Astrocyte of the cerebellum (primary cell): Measurements from ENCODE around the gene IL13RA1.

Experiments
- DNase-seq: peaks from one replicate; pipeline ENCODE4 v3.0.0-alpha.2; 2011; ENCODE audit warnings: low read depth
- H3K4me3 ChIP-seq: 2 replicates; pipeline ENCODE4 v1.5.1; 2011; ENCODE audit warnings: mild to moderate bottlenecking, low read depth, low read length, moderate library complexity
- CTCF ChIP-seq: IDR thresholded peaks from 2 replicates; pipeline ENCODE4 v1.5.1; 2012; ENCODE audit warnings: low read length, low read depth, moderate library complexity, mild to moderate bottlenecking; ENCODE audit errors: missing control alignments
- in situ Hi-C: cut with HindIII; loops from 2 replicates; pipeline ENCODE4 v1.10.0; 2017; ENCODE audit warnings: low sequenced_read_pairs

The IL13RA1 gene

GRCh38 chrX:118726887-118727685 lies at the start of gene IL13RA1:
TSS of gene IL13RA1 (plus strand) at chrX:118727606. CDS start at chrX:118727639, 33 bp downstream.
- DNase-seq: peak; percentile 63
- TF ChIP-seq CTCF: no peak
- peak within 1 kb of the TSS; percentile 61 for H3K4me3 ChIP-seq
- in situ Hi-C loops: no loop called here

GRCh38 chrX:118679290-118679689 lies 48.1 kb upstream of the IL13RA1 start:
- TF ChIP-seq CTCF: peak; percentile 10
- no peak overlapping the region for H3K4me3 ChIP-seq
- no peak for DNase-seq
- in situ Hi-C loops: no loop called here

GRCh38 chrX:118682258-118683014 lies 45.0 kb upstream of the IL13RA1 start:
- TF ChIP-seq CTCF: no peak

GRCh38 chrX:118685393-118685792 lies 42.0 kb upstream of the IL13RA1 start:
- no peak overlapping the region for H3K4me3 ChIP-seq
- DNase-seq: no peak
- in situ Hi-C loops: no loop called here
- no peak for TF ChIP-seq CTCF

More at GRCh38 chrX:118682258-118683014, 45.0 kb upstream of the IL13RA1 start:
- in situ Hi-C loops: no loop called here
- no peak overlapping the region for H3K4me3 ChIP-seq
- no peak for DNase-seq

- in situ Hi-C loops: no loop called here
- no peak for TF ChIP-seq CTCF
- no peak for DNase-seq
- no peak overlapping the region for H3K4me3 ChIP-seq
Observed at GRCh38 chrX:118688935-118689334, 38.5 kb upstream of the IL13RA1 start.

GRCh38 chrX:118693843-118694242 lies 33.6 kb upstream of the IL13RA1 start:
- TF ChIP-seq CTCF: no peak
- H3K4me3 ChIP-seq: no peak overlapping the region
- DNase-seq: no peak
- in situ Hi-C loops: no loop called here
